Measurements from ENCODE around the gene BCKDK.
A peak's percentile ranks its signal among the peaks of the same experiment; 100 is the strongest.

BCKDK gene

DNA sequence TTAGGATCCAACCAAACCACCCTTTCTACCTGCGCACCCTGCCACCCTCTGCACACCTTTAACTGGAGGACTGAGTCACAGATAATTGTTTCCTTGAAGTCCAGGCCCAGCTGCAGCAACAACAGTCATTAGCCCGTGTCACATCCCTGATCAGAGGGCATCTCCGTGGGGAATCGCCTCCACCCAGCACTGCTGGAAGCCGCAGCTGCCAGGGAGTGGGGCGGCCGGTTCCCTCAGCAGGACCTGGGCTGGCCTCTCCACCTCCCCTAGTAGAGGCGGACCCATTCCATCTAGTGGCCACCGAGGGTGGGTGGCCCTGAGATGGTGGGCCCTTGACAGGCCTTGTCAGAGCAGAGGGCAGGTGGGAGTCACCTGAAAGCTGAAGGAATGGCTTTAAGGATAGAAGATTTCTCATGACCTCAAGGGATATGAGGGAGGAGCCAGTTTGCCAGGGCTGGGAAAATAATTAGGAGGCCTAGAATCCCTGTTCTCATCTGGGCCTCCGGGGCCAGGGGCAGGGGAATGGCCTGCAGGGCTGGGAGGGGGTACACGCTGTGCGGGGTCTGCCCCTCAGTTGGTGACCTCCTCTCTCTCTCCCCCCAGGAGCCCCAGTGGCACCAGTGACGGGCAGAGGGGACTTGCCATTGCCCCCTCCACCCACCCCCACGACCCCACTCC is 25.7 kb upstream of the BCKDK start:
- Mint-ChIP-seq H3K27ac (ENCODE audit: low read depth) (peak overlapping the region; percentile 78), H3K27me3 (no peaks in the 10 kb centered on the region), H3K36me3 (ENCODE audit: insufficient read depth) (peaks cover 17% of the 10 kb centered on the region), H3K9me3 (no peaks in the 10 kb centered on the region), H3K4me3 (no peak overlapping the region), H3K4me1 (peaks cover 13% of the 10 kb centered on the region)
- ATAC-seq (replicated peaks; ENCODE audit: extremely low read depth, poor library complexity, severe bottlenecking): no peak
- DNase-seq (ENCODE audit: low spot score in 2 of 2): no peak

DNA sequence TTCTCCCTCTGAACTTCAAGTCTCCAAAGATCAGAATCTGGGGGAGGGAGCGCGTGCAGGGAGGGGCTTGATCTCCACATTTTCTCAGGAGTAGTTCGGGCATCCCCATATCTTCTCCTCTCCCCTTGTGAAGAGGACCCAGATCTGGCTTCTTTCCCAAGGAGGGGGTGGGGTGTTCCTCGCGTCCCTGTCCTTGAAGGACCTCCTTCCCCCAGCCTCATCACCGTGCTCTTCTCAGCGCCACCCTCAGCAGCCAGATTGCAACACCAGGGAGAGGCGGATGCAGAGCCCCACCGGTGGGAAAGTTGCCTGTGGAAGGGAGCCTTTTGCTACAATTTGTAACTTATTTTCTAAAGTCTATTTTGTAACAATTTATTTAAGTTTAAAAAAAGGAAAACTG is 25.1 kb upstream of the BCKDK start:
- DNase-seq (ENCODE audit: low spot score in 2 of 2) (no peak), ATAC-seq (replicated peaks; ENCODE audit: extremely low read depth, poor library complexity, severe bottlenecking) (no peak)

DNA sequence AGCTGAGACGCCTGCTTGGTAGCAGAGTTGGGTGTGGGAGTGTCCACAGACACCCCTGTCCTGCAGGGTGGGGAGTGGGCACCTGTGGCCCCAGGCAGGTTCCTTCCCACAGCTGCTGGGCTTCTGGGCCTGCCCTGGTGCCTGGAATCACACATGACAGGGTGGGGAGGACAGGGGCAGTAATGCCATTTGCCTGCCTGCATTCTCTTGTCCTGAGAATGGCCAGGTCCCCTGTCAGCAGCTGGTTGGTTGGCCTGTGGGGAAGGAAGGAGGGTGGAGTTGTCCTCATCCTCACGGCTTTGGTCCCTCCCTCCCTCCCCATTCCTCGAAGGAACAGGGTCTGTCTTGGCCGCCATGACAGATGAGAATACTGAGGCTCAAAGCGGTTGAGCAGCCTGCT is 24.6 kb upstream of the BCKDK start:
- ATAC-seq (replicated peaks; ENCODE audit: extremely low read depth, poor library complexity, severe bottlenecking): no peak
- no peak for DNase-seq (ENCODE audit: low spot score in 2 of 2)
- peaks cover 13% of the 10 kb centered on the region for H3K4me1 Mint-ChIP-seq
- no peaks in the 10 kb centered on the region for H3K27me3 Mint-ChIP-seq
- peaks cover 12% of the 10 kb centered on the region for H3K36me3 Mint-ChIP-seq (ENCODE audit: insufficient read depth)
- H3K27ac Mint-ChIP-seq (ENCODE audit: low read depth): no peak overlapping the region
- H3K9me3 Mint-ChIP-seq: no peaks in the 10 kb centered on the region
- H3K4me3 Mint-ChIP-seq: no peak overlapping the region

More for the DNA sequence above, 25.1 kb upstream of the BCKDK start:
- H3K36me3 Mint-ChIP-seq (ENCODE audit: insufficient read depth): peaks cover 13% of the 10 kb centered on the region
- no peak overlapping the region for H3K27ac Mint-ChIP-seq (ENCODE audit: low read depth)
- H3K9me3 Mint-ChIP-seq: no peaks in the 10 kb centered on the region
- no peak overlapping the region for H3K4me3 Mint-ChIP-seq
- peaks cover 13% of the 10 kb centered on the region for H3K4me1 Mint-ChIP-seq
- no peaks in the 10 kb centered on the region for H3K27me3 Mint-ChIP-seq

DNA sequence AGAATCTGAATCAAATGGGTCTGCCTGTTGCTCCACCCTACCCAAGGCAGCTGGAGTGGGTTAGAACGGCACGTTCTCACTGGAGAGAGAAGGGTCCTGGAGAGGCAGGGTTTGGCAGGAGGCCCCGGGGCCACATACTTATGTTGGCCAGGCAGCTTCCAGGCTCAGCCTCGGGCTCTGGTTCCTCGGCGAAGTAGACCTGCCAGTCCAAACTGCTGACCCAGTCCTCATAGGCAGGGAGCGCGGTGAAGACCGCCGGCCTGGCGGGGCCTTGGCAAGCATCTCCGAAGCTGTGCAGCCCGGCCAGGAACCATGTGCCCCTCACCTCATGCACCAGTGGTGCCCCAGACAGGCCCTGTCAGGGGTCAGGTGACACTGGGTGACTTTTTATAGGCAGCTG is 24.2 kb upstream of the BCKDK start:
- DNase-seq (ENCODE audit: low spot score in 2 of 2): no peak
- no peak for ATAC-seq (replicated peaks; ENCODE audit: extremely low read depth, poor library complexity, severe bottlenecking)
- no peak overlapping the region for H3K4me3 Mint-ChIP-seq
- H3K9me3 Mint-ChIP-seq: no peaks in the 10 kb centered on the region
- no peak overlapping the region for H3K27ac Mint-ChIP-seq (ENCODE audit: low read depth)
- peaks cover 12% of the 10 kb centered on the region for H3K36me3 Mint-ChIP-seq (ENCODE audit: insufficient read depth)
- H3K27me3 Mint-ChIP-seq: no peaks in the 10 kb centered on the region
- peaks cover 13% of the 10 kb centered on the region for H3K4me1 Mint-ChIP-seq

DNA sequence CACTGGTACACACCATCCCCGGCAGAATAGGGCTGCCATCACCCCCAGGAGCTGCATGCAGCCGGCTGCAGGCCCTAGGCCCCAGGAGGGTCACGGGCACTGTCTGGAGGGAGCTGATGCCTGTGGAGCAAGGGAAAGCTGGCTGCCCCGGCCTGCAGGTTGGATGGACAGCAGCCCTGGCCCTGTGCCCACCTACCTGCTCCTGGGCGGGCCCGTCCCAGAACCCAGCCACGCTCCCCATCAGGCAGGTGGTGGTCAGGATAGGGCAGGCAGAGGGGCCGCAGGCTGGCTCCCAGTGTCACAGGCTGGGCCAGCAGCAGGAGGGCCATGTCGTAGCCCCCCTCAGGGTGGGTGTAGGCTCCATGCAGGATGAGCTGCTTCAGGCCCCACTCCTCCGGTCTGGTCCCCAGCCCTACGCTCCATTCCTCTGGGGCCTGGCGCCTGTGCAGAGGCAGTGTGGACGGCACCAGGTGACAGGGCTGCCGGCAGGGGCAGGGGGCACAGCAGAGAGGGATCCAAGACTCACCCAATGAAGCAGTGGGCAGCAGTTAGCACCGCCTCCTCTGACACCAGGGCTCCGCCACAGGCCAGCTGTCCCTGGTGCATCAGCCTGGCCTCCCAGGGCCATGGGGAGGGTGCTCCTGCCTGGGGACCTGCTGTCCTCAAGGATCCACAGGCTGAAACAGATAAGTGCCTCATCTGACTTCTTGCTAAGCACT is 23.4 kb upstream of the BCKDK start:
- H3K27ac Mint-ChIP-seq (ENCODE audit: low read depth): no peak overlapping the region
- H3K4me3 Mint-ChIP-seq: no peak overlapping the region
- H3K27me3 Mint-ChIP-seq: no peaks in the 10 kb centered on the region
- H3K36me3 Mint-ChIP-seq (ENCODE audit: insufficient read depth): peaks cover 12% of the 10 kb centered on the region
- DNase-seq (ENCODE audit: low spot score in 2 of 2): no peak
- H3K9me3 Mint-ChIP-seq: no peaks in the 10 kb centered on the region
- peaks cover 13% of the 10 kb centered on the region for H3K4me1 Mint-ChIP-seq
- ATAC-seq (replicated peaks; ENCODE audit: extremely low read depth, poor library complexity, severe bottlenecking): no peak

DNA sequence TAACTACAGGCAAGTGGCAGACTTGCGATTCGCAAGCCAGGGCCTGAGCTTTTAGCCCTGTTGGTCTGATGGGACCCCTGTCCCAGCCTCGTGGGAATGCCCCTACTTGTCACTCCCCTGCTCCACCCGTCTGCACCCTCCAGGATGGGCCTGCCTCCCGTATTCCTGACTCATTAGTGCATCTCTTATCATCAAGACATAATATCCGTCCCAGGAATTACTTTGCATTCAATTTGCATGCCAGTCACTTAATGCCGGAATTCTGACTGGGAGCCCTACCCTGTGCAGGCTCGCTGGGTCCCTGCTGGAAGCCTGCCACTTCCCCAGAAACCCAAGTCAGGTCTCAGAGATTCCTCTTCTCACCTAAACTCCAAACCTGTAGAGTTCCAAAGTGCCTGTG is 22.8 kb upstream of the BCKDK start:
- Mint-ChIP-seq H3K4me1 (peaks cover 13% of the 10 kb centered on the region), H3K9me3 (no peaks in the 10 kb centered on the region), H3K4me3 (no peak overlapping the region), H3K36me3 (ENCODE audit: insufficient read depth) (peaks cover 9% of the 10 kb centered on the region), H3K27me3 (no peaks in the 10 kb centered on the region), H3K27ac (ENCODE audit: low read depth) (peak overlapping the region; percentile 73)
- DNase-seq (ENCODE audit: low spot score in 2 of 2) (no peak), ATAC-seq (replicated peaks; ENCODE audit: extremely low read depth, poor library complexity, severe bottlenecking) (no peak)

DNA sequence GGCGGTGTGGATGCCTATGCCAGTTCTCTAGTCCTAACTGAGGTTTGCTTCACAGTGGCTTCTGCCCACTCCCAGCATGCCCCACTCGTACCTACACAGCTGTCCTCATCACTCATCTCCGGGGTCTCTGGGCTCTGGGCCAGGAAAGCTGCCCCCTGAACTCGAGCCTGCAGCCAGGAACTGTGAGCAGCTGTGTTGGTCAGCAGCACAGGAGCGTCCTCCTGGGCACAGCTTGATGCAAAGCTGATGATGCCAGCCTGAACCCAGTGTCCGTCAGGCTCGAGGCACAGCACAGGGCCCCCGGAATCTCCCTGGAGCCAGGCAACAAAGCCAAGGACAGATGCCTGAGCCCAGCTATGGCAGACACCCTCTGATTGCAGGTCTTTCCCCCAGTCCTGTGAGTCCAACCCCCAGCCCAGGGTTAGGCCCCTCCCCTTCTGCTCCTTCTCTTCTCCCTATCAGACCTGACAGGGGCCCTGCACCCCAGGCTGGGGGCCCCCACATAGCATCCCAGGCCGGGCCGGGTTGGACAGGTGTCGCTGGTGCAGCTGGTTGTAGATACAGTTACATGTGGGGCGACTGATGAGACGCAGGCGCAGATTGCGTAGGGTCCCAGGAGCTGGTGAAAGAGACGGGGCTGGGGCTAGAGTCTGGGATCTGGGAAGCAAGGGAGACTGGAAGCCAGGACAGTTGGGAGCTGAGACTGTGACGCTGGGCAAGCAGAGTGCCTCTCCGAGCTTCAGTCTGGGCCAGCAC is 22.1 kb upstream of the BCKDK start:
- H3K27ac Mint-ChIP-seq (ENCODE audit: low read depth): peak overlapping the region; percentile 73
- H3K36me3 Mint-ChIP-seq (ENCODE audit: insufficient read depth): peaks cover 8% of the 10 kb centered on the region
- no peak overlapping the region for H3K4me3 Mint-ChIP-seq
- DNase-seq (ENCODE audit: low spot score in 2 of 2) (no peak), ATAC-seq (replicated peaks; ENCODE audit: extremely low read depth, poor library complexity, severe bottlenecking) (no peak)
- H3K9me3 Mint-ChIP-seq: no peaks in the 10 kb centered on the region
- peaks cover 13% of the 10 kb centered on the region for H3K4me1 Mint-ChIP-seq
- H3K27me3 Mint-ChIP-seq: no peaks in the 10 kb centered on the region

DNA sequence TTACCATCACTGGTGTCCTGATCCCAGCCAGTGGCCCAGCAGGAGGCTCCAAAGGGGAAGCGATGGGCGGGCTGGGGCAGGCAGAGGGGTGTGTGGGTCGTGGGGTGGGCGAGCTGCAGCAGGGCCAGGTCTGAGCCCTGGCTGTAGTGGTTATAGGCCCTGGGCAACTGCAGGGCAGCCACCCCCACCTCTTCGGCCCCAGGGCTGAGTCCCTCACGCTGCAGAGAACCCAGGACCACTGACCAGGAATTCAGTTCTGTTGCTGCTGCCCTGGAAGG is 21.6 kb upstream of the BCKDK start:
- DNase-seq (ENCODE audit: low spot score in 2 of 2) (no peak), ATAC-seq (replicated peaks; ENCODE audit: extremely low read depth, poor library complexity, severe bottlenecking) (no peak)
- Mint-ChIP-seq H3K9me3 (no peaks in the 10 kb centered on the region), H3K4me3 (no peak overlapping the region), H3K4me1 (peaks cover 13% of the 10 kb centered on the region), H3K27ac (ENCODE audit: low read depth) (peak overlapping the region; percentile 6), H3K36me3 (ENCODE audit: insufficient read depth) (peaks cover 8% of the 10 kb centered on the region), H3K27me3 (no peaks in the 10 kb centered on the region)

DNA sequence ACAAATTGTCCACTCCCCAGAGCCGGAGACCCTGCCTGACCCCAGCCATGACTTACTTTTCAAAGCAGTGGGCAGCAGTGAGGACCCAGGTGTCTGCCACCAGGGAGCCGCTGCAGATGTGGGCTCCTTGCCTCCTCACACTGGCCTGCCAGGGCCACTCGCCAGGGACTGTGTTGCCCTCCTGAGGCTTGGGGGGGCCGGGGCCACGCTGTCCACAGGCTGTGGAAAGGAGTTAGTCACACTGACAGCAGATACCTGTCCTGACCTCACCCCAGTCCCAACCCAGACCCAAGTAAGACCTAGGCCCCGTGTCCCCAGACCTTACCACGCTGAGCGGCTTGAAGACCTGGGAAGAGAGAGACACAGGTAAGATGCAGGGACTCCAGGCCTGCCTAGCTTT is 20.7 kb upstream of the BCKDK start:
- no peak overlapping the region for H3K27ac Mint-ChIP-seq (ENCODE audit: low read depth)
- no peak overlapping the region for H3K4me3 Mint-ChIP-seq
- H3K27me3 Mint-ChIP-seq: no peaks in the 10 kb centered on the region
- ATAC-seq (replicated peaks; ENCODE audit: extremely low read depth, poor library complexity, severe bottlenecking): no peak
- H3K36me3 Mint-ChIP-seq (ENCODE audit: insufficient read depth): peaks cover 8% of the 10 kb centered on the region
- H3K4me1 Mint-ChIP-seq: peaks cover 6% of the 10 kb centered on the region
- no peak for DNase-seq (ENCODE audit: low spot score in 2 of 2)
- H3K9me3 Mint-ChIP-seq: no peaks in the 10 kb centered on the region

DNA sequence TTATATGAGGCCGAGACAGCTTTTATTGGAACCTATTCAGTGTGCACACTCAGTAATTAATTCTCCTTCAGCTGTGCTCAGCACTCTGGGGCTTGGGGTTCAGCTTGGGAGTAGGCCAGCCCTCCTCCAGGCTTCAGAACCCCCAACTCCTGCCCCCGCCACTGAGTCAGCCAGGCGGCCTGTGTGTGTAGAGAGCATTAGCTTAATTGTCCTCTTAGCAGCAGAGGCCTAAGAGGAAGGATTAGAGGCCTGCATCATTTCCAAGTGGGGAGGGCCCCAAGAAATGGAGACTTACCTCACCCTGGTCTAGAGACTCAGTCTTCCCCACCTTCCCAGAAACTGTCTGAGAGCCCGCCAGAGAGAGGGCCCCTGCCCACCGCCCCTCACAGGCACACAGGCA is 20.2 kb upstream of the BCKDK start:
- no peak for ATAC-seq (replicated peaks; ENCODE audit: extremely low read depth, poor library complexity, severe bottlenecking)

DNA sequence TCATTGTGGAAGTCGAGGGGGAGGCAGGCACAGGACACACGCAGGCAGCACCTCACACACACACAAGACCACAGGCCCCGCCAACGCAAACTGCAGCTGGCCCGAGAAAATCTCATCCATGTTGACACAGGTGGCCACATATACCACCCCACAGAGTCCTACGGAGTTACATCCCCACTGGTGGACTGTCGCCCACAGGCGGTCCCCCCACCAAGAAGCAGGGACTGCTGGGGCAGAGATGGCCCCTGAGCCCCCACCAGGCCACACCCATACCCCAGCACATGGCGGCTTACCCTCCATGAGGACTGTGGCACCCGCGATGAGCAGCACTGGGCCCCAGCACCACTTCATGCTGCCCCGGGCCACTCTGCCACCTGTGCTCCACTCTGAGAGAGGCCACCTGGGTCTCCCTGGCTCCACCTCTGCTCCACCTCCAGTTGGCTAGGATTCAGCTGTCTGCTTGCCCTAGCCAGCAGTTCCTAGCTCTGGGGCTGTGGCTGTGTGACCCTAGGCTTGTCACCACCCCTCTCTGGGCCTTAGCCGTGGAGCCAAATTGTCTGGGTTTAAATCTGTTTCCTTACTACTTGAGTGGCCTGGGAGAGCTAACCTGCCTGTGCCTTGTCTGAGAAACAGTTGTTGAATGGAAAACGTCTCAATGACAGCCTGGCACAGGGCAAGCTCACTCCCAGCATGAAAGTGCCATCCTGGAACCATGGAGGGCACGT is 19.6 kb upstream of the BCKDK start, which contains the start of gene PRSS53:
TSS of gene PRSS53 (minus strand) at position 485 of the 725 bp plus-strand sequence. CDS start at position 351, 134 bp downstream.
- DNase-seq (ENCODE audit: low spot score in 2 of 2): no peak
- Mint-ChIP-seq H3K4me3 (no peak within 1 kb of the TSS), H3K27me3 (no peaks in the 10 kb centered on the region), H3K9me3 (no peaks in the 10 kb centered on the region), H3K36me3 (ENCODE audit: insufficient read depth) (peaks cover 12% of the 10 kb centered on the region), H3K4me1 (peaks cover 7% of the 10 kb centered on the region), H3K27ac (ENCODE audit: low read depth) (no peak within 1 kb of the TSS)
- no peak for ATAC-seq (replicated peaks; ENCODE audit: extremely low read depth, poor library complexity, severe bottlenecking)

More for the DNA sequence above, 20.2 kb upstream of the BCKDK start:
- no peak overlapping the region for H3K4me3 Mint-ChIP-seq
- H3K36me3 Mint-ChIP-seq (ENCODE audit: insufficient read depth): peaks cover 8% of the 10 kb centered on the region
- no peaks in the 10 kb centered on the region for H3K9me3 Mint-ChIP-seq
- H3K27ac Mint-ChIP-seq (ENCODE audit: low read depth): no peak overlapping the region
- DNase-seq (ENCODE audit: low spot score in 2 of 2): no peak
- H3K27me3 Mint-ChIP-seq: no peaks in the 10 kb centered on the region
- H3K4me1 Mint-ChIP-seq: peaks cover 6% of the 10 kb centered on the region

DNA sequence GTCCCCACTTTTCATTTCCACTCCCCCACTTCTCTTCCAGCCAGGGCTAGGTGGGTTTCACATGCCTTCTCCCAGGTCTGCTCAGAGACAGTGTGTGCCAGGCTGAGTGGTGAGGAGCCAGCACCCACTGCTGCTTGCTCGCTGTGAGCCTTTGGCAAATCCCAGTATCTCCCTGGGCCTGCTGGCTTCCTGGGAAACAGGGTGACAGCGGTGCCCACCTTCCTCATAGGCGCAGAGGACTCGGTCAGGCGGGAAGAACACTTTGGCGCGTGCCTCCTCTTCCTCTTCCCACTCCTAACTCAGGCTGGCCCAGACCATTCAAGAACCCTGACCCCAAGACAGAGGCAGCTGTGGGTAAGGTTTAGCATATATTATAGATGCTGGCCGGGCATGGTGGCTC is 19.0 kb upstream of the BCKDK start:
- Mint-ChIP-seq H3K9me3 (no peaks in the 10 kb centered on the region), H3K27ac (ENCODE audit: low read depth) (no peak overlapping the region), H3K4me3 (no peak overlapping the region), H3K36me3 (ENCODE audit: insufficient read depth) (peaks cover 8% of the 10 kb centered on the region), H3K27me3 (no peaks in the 10 kb centered on the region), H3K4me1 (peaks cover 13% of the 10 kb centered on the region)
- ATAC-seq (replicated peaks; ENCODE audit: extremely low read depth, poor library complexity, severe bottlenecking) (no peak), DNase-seq (ENCODE audit: low spot score in 2 of 2) (no peak)
